Neuronal stem cell (in vitro differentiated cells): Measurements from ENCODE around the gene CAMK4.

ENCODE experiments used
- DNase-seq: peaks from one replicate; pipeline ENCODE4 v3.0.0-alpha.2; 2013; ENCODE audit warnings: low spot score
- H2AFZ ChIP-seq: one replicate; pipeline ENCODE4 v1.6.1; 2013; ENCODE audit warnings: mild to moderate bottlenecking, low read length, inconsistent platforms
- H2AK5ac ChIP-seq: 2 replicates; pipeline ENCODE4 v1.6.1; 2013; ENCODE audit warnings: low read depth, mild to moderate bottlenecking, inconsistent platforms, low read length, moderate library complexity, mixed read lengths
- H2BK120ac ChIP-seq: 2 replicates; pipeline ENCODE4 v1.6.1; 2013; ENCODE audit warnings: low read depth, mild to moderate bottlenecking, inconsistent platforms, low read length, moderate library complexity, mixed read lengths
- H2BK12ac ChIP-seq: one replicate; pipeline ENCODE4 v1.6.1; 2013; ENCODE audit warnings: low read length, inconsistent platforms
- H2BK15ac ChIP-seq: 2 replicates; pipeline ENCODE4 v1.6.1; 2013; ENCODE audit warnings: mild to moderate bottlenecking, low read length, inconsistent platforms, mixed read lengths
- H2BK5ac ChIP-seq: one replicate; pipeline ENCODE4 v1.6.1; 2013; ENCODE audit warnings: inconsistent platforms, mild to moderate bottlenecking, low read length, moderate library complexity
- H3K14ac ChIP-seq: one replicate; pipeline ENCODE4 v1.6.1; 2013; ENCODE audit warnings: low read length, inconsistent platforms
- H3K18ac ChIP-seq: 2 replicates; pipeline ENCODE4 v1.6.1; 2013; ENCODE audit warnings: low read length, inconsistent platforms
- H3K23ac ChIP-seq: 2 replicates; pipeline ENCODE4 v1.6.1; 2013; ENCODE audit warnings: low read depth, mild to moderate bottlenecking, mixed read lengths, low read length, inconsistent platforms; ENCODE audit not compliant: poor library complexity
- H3K27ac ChIP-seq: replicated peaks from 3 replicates; pipeline ENCODE4 v1.5.1; 2013; ENCODE audit warnings: low read length, inconsistent platforms
- H3K27me3 ChIP-seq, 3 experiments: 2 replicates each; pipeline ENCODE4 v1.6.1; 2013; ENCODE audit warnings: low read length in 3 of 3, mild to moderate bottlenecking in 2 of 3, inconsistent platforms in 1 of 3, low read depth in 1 of 3, mixed read lengths in 1 of 3, moderate library complexity in 1 of 3; ENCODE audit not compliant: control insufficient read depth in 3 of 3, insufficient read depth in 3 of 3
- H3K36me3 ChIP-seq, 2 donors: replicated peaks in 1 of 2; 2 replicates each; pipeline ENCODE4 v1.6.1; 2013; ENCODE audit warnings: low read length in 2 of 2; ENCODE audit not compliant: control insufficient read depth in 2 of 2, insufficient read depth in 2 of 2
- H3K4ac ChIP-seq: 2 replicates; pipeline ENCODE4 v1.6.1; 2013; ENCODE audit warnings: inconsistent platforms, mild to moderate bottlenecking, low read length, moderate library complexity
- H3K4me1 ChIP-seq, 2 donors: 1 replicate in 1 of 2; 2 replicates in 1 of 2; pipeline ENCODE4 v1.6.1; 2013; ENCODE audit warnings: low read length in 2 of 2, low read depth in 1 of 2; ENCODE audit not compliant: control insufficient read depth in 2 of 2, insufficient read depth in 1 of 2
- H3K4me2 ChIP-seq: one replicate; pipeline ENCODE4 v1.6.1; 2013; ENCODE audit warnings: mild to moderate bottlenecking, low read length, inconsistent platforms; ENCODE audit not compliant: insufficient read depth, poor library complexity, severe bottlenecking
- H3K4me3 ChIP-seq, 2 donors: 2 replicates each; pipeline ENCODE4 v1.5.1; 2013; ENCODE audit warnings: low read length in 2 of 2, mild to moderate bottlenecking in 2 of 2, inconsistent platforms in 1 of 2, moderate library complexity in 1 of 2
- H3K79me1 ChIP-seq: one replicate; pipeline ENCODE4 v1.6.1; 2013; ENCODE audit warnings: low read depth, mild to moderate bottlenecking, inconsistent platforms, low read length, moderate library complexity
- H3K9ac ChIP-seq: one replicate; pipeline ENCODE4 v1.6.1; 2013; ENCODE audit warnings: mild to moderate bottlenecking, low read depth, low read length, inconsistent platforms; ENCODE audit not compliant: poor library complexity
- H3K9me3 ChIP-seq, 2 donors: replicated peaks in 1 of 2; 2 replicates each; pipeline versions ENCODE3 to v1.6.1; 2013; ENCODE audit warnings: low read length in 2 of 2, mild to moderate bottlenecking in 2 of 2, inconsistent platforms in 1 of 2, low read depth in 1 of 2, mixed read lengths in 1 of 2, moderate library complexity in 1 of 2; ENCODE audit not compliant: control insufficient read depth in 2 of 2, insufficient read depth in 1 of 2
- H4K8ac ChIP-seq: one replicate; pipeline ENCODE4 v1.6.1; 2013; ENCODE audit warnings: low read depth, mild to moderate bottlenecking, inconsistent platforms, low read length, moderate library complexity
- H4K91ac ChIP-seq: one replicate; pipeline ENCODE4 v1.6.1; 2013; ENCODE audit warnings: low read length, low read depth, mild to moderate bottlenecking, inconsistent platforms; ENCODE audit not compliant: poor library complexity
- whole genome bisulfite sequencing, 2 donors: extraction: QIAGEN DNeasy Blood & Tissue Kit; methylation state at CpG; one replicate each; pipeline ENCODE4 v1.1.7; 2013; ENCODE audit warnings: missing lambda C conversion rate in 2 of 2, mixed read lengths in 1 of 2; ENCODE audit not compliant: insufficient read length in 2 of 2, insufficient replicate concordance in 1 of 2; ENCODE audit errors: extremely low coverage in 2 of 2; 5-methylcytosine and 5-hydroxymethylcytosine counted together

Gene CAMK4

DNA sequence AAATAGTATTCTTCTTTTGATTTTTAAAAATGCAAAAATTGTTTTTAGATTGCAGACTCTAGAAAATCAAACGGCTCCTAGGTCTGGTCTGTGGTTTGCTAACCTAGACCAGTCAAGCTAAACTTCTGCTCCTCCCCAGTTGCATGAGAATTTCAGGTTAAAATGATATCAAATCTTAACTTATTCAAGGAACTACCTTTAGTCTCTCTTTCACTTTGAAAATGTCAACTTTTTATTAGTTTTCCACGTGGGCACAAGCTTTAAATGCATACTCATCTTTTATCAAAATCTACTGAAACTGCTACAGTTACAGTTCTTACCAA, 8.8 kb downstream of the CAMK4 start:
- DNase-seq, result no peak
- no peak overlapping the region for H2BK120ac ChIP-seq
- H3K4me1 ChIP-seq, result peaks cover 0 to 2% of the 10 kb centered on the region in 2 donors
- no peak overlapping the region for H4K91ac ChIP-seq
- no peak overlapping the region for H3K18ac ChIP-seq
- H3K14ac ChIP-seq, result no peak overlapping the region
- no peak overlapping the region for H3K9ac ChIP-seq
- H3K27ac ChIP-seq, result no peak overlapping the region
- no peak overlapping the region for H3K23ac ChIP-seq
- no peak overlapping the region for H2BK12ac ChIP-seq
- no peaks in the 10 kb centered on the region for H3K9me3 ChIP-seq
- no peaks in the 10 kb centered on the region for H3K36me3 ChIP-seq
- H2BK15ac ChIP-seq, result no peak overlapping the region
- no peak overlapping the region for H2AK5ac ChIP-seq
- no peak overlapping the region for H4K8ac ChIP-seq
- H3K4me2 ChIP-seq, result no peak overlapping the region
- H3K27me3 ChIP-seq, result no peaks in the 10 kb centered on the region
- H2BK5ac ChIP-seq, result no peak overlapping the region
- H3K4me3 ChIP-seq, result no peak overlapping the region
- no peaks in the 10 kb centered on the region for H3K79me1 ChIP-seq
- WGBS, 2 donors, result no CpG with 5 or more reads among the region's 2 CpGs
- no peak overlapping the region for H2AFZ ChIP-seq
- no peak overlapping the region for H3K4ac ChIP-seq

DNA sequence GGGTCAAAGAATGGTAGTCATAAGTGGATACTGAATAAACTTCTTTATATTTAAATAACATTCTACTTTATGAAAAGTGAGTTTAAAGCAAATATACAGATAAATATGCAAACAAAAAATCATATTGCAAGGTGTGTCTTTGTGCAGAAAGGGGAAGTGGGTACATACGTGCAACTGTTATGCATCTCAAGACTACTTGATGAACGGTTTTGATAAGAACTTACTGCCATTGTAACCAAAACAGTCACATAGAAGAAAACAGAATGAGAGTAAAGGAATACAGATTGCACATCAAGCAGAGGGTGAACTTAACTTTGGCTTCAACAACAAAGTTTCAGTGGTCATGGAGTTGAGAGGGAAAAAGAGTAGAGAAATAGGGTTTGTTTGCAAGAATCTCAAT, 9.9 kb downstream of the CAMK4 start:
- Histone ChIP-seq H3K9me3 (no peaks in the 10 kb centered on the region), H3K23ac (no peak overlapping the region), H3K4me1 (peaks cover 0 to 2% of the 10 kb centered on the region in 2 donors), H3K79me1 (no peaks in the 10 kb centered on the region), H2AFZ (no peak overlapping the region), H3K27ac (no peak overlapping the region), H4K91ac (no peak overlapping the region), H4K8ac (no peak overlapping the region), H3K36me3 (no peaks in the 10 kb centered on the region), H3K14ac (no peak overlapping the region), H2BK12ac (no peak overlapping the region), H2BK5ac (no peak overlapping the region), H3K27me3 (no peaks in the 10 kb centered on the region), H3K4me2 (no peak overlapping the region), H3K4ac (no peak overlapping the region), H2BK120ac (no peak overlapping the region), H3K4me3 (no peak overlapping the region), H2BK15ac (no peak overlapping the region), H3K18ac (no peak overlapping the region), H3K9ac (no peak overlapping the region), H2AK5ac (no peak overlapping the region)
- no CpG with 5 or more reads among the region's 2 CpGs for WGBS, 2 donors
- no peak for DNase-seq

DNA sequence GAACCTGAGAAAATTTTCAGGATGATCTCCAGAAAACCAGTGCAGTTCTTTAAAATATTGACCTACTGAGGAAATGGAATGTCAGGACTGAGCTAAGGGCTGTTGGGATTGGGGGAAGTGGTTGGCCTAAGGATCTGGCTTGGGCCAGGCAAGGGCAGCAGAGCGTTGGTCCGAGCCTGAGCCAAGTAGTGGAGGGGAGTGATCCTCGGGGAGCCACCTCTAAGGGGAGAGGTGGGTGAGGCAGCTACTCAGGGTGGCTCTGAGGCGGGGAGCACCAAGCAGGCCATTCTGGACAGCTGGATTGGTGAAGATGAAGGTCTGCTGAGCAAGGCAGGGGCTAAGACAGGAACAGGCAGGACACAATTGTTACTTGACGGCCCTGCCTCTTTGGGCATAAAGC, 11.5 kb downstream of the CAMK4 start:
- WGBS, 2 donors, result no CpG with 5 or more reads among the region's 5 CpGs
- H2BK12ac ChIP-seq, result no peak overlapping the region
- peak overlapping the region; percentile 27 for H3K18ac ChIP-seq
- no peak for DNase-seq
- H3K23ac ChIP-seq, result no peak overlapping the region
- no peak overlapping the region for H2BK120ac ChIP-seq
- no peaks in the 10 kb centered on the region for H3K36me3 ChIP-seq
- H2BK5ac ChIP-seq, result no peak overlapping the region
- H4K8ac ChIP-seq, result no peak overlapping the region
- H3K27ac ChIP-seq, result no peak overlapping the region
- no peak overlapping the region for H4K91ac ChIP-seq
- H2AFZ ChIP-seq, result no peak overlapping the region
- no peak overlapping the region for H3K4me3 ChIP-seq
- no peaks in the 10 kb centered on the region for H3K27me3 ChIP-seq
- H3K79me1 ChIP-seq, result no peaks in the 10 kb centered on the region
- H3K9me3 ChIP-seq, result no peaks in the 10 kb centered on the region
- no peak overlapping the region for H2AK5ac ChIP-seq
- H3K4ac ChIP-seq, result no peak overlapping the region
- H2BK15ac ChIP-seq, result no peak overlapping the region
- H3K9ac ChIP-seq, result no peak overlapping the region
- H3K14ac ChIP-seq, result no peak overlapping the region
- no peak overlapping the region for H3K4me2 ChIP-seq
- H3K4me1 ChIP-seq, result peaks cover 0 to 2% of the 10 kb centered on the region in 2 donors

DNA sequence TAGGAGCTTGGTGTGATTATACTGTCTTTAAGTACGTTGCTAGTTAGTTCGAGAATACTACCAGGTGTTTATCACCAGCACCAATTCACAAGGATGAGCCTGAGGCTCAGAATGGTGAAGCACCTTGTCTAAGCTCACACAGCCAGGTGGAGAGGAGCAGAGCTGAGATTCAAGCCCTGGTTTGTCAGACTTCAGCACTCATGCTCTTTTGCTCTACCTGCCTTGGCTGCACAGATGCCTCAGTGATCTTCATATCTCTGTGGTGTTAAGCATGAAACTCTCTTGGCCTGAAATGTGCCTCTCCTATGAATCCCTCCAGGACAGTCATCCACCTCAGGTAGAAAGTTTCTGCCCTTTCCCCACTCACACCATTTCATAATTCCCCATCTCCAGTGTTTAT, 12.2 kb downstream of the CAMK4 start:
- no peak overlapping the region for H3K4ac ChIP-seq
- no peak overlapping the region for H3K4me3 ChIP-seq
- no peaks in the 10 kb centered on the region for H3K9me3 ChIP-seq
- no peak overlapping the region for H2BK15ac ChIP-seq
- H3K36me3 ChIP-seq, result no peaks in the 10 kb centered on the region
- H3K4me1 ChIP-seq, result peaks cover 0 to 2% of the 10 kb centered on the region in 2 donors
- no peak overlapping the region for H3K18ac ChIP-seq
- no CpG with 5 or more reads among the region's 2 CpGs for WGBS, 2 donors
- no peak overlapping the region for H3K4me2 ChIP-seq
- H3K9ac ChIP-seq, result no peak overlapping the region
- no peak overlapping the region for H2BK120ac ChIP-seq
- no peak overlapping the region for H2BK12ac ChIP-seq
- no peak overlapping the region for H2BK5ac ChIP-seq
- no peak overlapping the region for H3K14ac ChIP-seq
- no peak overlapping the region for H2AFZ ChIP-seq
- H3K79me1 ChIP-seq, result no peaks in the 10 kb centered on the region
- no peak overlapping the region for H2AK5ac ChIP-seq
- H3K27me3 ChIP-seq, result no peaks in the 10 kb centered on the region
- H4K8ac ChIP-seq, result no peak overlapping the region
- H4K91ac ChIP-seq, result no peak overlapping the region
- no peak for DNase-seq
- no peak overlapping the region for H3K27ac ChIP-seq
- H3K23ac ChIP-seq, result no peak overlapping the region
